GM19324 (cell line): ENCODE results near the gene PHF2.

Experiments used
- ATAC-seq: cut with Tn5 transposase; IDR thresholded peaks from one replicate; pipeline ENCODE4 v1.9.1; 2021; ENCODE audit warnings: mild to moderate bottlenecking, moderate library complexity; ENCODE audit not compliant: unreplicated experiment, low FRiP score

The PHF2 gene

GRCh38 chr9:93585695-93586094 lies 9.3 kb downstream of the PHF2 start:
- no peak for ATAC-seq

GRCh38 chr9:93586290-93587057 lies 10.1 kb downstream of the PHF2 start:
- no peak for ATAC-seq

- no peak for ATAC-seq
These were observed 10.9 kb downstream of the PHF2 start for GRCh38 chr9:93587284-93587650.

GRCh38 chr9:93587651-93588347 lies 11.4 kb downstream of the PHF2 start:
- ATAC-seq: no peak

GRCh38 chr9:93588641-93589609 lies 12.5 kb downstream of the PHF2 start:
- ATAC-seq: no peak

GRCh38 chr9:93589688-93590087 lies 13.3 kb downstream of the PHF2 start:
- ATAC-seq: no peak

GRCh38 chr9:93590609-93591234 lies 14.3 kb downstream of the PHF2 start:
- ATAC-seq: no peak

- ATAC-seq: no peak
These were observed 15.1 kb downstream of the PHF2 start for GRCh38 chr9:93591301-93592007.

GRCh38 chr9:93592008-93592642 lies 15.7 kb downstream of the PHF2 start:
- no peak for ATAC-seq

GRCh38 chr9:93592643-93593021 lies 16.2 kb downstream of the PHF2 start:
- ATAC-seq: no peak

- no peak for ATAC-seq
These were observed 16.8 kb downstream of the PHF2 start for GRCh38 chr9:93593144-93593658.

GRCh38 chr9:93594041-93594756 lies 17.8 kb downstream of the PHF2 start:
- no peak for ATAC-seq

GRCh38 chr9:93595461-93595860 lies 19.1 kb downstream of the PHF2 start:
- no peak for ATAC-seq

- ATAC-seq: no peak
These were observed 19.5 kb downstream of the PHF2 start for GRCh38 chr9:93595861-93596365.

GRCh38 chr9:93596399-93596798 lies 20.0 kb downstream of the PHF2 start:
- no peak for ATAC-seq

- no peak for ATAC-seq
These were observed 20.8 kb downstream of the PHF2 start for GRCh38 chr9:93597142-93597706.

- no peak for ATAC-seq
These were observed 21.7 kb downstream of the PHF2 start for GRCh38 chr9:93597871-93598646.
